ENCODE data around the gene FEZF1.
"Not testable (repeated sequence)": the region's sequence is repeated elsewhere in the genome, so short reads cannot be mapped to it uniquely, and the experiment has no call there.

The FEZF1 gene

DNA sequence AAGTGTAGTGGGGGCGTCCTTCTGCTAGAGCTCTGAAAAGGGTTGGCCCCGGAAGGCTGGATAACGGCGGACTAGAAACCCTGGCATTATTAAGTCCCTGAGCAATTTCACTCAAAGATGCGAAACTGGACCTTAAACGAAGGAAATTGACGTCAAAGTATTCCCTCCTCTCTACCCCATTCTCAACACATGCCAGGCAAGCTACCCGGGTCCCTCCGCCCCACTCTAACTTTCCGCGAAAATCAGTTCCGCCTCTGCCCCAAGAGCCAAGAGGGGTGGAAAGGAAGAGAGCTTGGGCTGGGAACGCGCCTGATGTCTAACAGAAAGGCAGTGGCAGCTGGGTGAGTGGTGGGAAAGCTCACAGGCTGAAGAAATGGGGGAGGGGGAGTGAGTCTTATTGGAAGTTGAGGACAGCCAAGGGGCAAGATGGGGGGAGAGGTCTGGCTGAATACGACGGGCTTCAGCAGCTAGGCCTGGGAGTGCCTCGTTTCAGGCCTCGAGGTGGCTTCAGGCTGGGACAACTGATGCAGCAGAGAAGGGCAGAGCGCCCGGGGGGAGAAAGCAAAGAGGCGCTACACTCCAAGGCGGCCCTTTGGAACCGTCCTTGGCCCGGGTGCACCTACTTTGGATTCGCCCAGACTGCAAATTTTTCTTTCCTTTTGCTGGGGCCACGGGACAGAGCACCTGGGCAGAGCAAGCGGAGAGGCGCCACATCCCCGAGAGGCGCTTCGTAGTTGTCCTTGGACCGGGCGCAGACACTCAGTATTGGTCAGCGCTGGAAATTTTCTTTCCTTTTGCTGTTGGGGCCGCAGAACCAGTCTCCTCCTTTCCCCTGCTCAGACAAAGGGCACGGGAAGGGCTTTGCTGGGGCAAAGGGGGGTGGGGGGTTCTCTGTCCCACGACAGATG, 2.0 kb upstream of the FEZF1 start:
- no peak for DNase-seq

- DNase-seq = no peak
Observed at GRCh38 chr7:122305475-122306319, 1.1 kb upstream of the FEZF1 start.

DNA sequence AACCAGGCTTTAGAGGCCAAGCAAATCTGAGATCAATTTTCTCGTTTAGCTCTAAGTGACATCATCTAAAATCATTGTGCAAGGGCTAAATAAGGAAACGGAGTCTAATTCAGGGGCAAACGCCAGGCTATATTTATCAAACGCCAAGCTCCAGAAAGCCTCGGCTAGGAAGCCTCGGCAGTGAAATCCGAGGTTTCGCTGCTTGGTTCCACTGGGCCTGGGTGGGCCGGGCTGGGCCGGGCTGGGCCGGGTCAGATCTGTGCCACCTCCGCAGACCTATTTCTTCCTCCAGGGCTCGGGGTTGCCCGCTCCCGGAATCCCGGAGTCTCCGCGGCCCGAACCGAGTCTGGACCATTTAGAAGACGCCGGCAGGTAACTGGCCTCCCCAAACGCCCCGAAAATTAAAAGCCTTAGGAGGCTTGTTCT, 459 bp upstream of the FEZF1 start:
- no peak for DNase-seq

DNA sequence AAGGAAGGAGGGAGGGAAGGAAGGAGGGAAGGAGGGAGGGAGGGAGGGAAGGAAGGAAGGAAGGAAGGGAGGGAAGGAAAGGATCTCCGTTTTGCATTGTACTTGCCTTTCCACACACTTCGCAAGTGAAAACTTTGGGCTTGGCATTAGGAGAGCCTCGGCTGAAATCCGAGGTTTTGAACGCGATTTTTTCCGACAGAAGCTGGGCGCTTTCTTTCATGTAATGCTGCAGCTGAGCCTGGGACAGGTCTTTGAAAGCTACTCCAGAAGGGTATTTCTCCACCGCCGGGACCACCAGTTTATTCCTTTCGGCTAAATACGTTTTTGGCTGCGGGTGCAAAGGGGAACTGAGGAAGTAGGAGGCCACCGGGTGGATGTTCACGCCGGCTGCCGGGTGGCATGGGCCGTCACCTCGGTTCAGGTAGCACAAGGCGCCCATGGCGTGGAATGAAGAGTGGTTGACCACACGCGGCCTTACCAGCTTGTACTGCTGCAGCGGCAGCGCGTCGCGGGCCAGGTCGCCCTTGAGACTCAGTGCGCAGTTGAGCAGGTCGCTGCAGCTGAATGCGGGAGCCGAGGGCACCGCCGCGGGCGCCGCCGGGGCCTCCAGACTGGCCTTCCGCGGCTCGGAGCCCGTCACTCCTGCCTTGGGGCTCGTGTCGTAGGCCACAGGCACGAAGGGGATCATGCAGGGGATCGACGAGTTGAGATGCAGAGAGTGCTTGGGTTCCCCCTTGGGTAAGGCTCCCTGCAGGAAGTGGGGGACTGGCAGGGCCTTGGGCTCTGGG, 825 bp downstream of the FEZF1 start:
- DNase-seq = no peak

GRCh38 chr7:122302761-122303530, 1.6 kb downstream of the FEZF1 start:
- DNase-seq = no peak

GRCh38 chr7:122301858-122302760, 2.4 kb downstream of the FEZF1 start:
- DNase-seq = no peak

GRCh38 chr7:122300956-122301833, 3.4 kb downstream of the FEZF1 start:
- no peak for DNase-seq

- DNase-seq = no peak
Observed at GRCh38 chr7:122300211-122300932, 4.2 kb downstream of the FEZF1 start.

GRCh38 chr7:122299624-122300210, 4.8 kb downstream of the FEZF1 start:
- DNase-seq = no peak

DNA sequence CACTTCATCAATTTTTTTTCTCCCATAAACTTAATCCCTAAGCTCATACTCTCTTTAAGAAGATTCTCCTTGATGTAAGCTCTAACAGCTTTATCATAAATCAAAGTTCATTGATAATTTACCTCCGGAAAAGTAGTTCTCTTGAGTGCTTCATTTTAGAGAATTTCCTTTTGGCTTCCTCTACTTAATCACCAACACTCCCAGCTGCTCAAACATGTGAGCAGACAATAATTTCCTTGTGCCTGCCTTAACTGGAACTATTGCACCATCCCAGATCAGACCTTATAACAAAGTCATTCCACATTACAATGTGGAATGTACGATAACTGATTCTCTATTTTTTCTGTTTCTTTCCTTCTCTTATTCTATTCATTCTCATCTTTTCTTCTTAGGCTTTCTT, 5.9 kb downstream of the FEZF1 start:
- DNase-seq = no peak

DNA sequence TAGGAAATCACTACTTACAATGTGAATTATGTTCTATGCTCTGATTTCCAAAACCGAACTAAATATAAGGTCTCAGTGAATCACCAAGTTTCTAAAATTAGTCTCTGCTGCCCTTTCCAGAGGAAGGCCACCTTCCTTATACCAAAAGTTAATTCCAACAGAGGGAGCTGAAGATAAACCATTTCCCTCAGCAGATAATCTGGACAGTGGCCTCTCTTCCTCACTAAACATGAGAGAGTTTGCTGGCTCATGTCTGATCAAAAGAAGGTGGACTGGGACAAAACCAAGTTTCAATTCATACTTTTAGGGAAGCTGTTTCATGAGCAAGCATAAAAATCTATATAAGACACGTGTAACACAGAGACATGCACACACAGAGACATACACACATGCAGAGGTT, 6.4 kb downstream of the FEZF1 start:
- no peak for DNase-seq

- no peak for DNase-seq
Observed at GRCh38 chr7:122291189-122291588, 13.4 kb downstream of the FEZF1 start.

DNA sequence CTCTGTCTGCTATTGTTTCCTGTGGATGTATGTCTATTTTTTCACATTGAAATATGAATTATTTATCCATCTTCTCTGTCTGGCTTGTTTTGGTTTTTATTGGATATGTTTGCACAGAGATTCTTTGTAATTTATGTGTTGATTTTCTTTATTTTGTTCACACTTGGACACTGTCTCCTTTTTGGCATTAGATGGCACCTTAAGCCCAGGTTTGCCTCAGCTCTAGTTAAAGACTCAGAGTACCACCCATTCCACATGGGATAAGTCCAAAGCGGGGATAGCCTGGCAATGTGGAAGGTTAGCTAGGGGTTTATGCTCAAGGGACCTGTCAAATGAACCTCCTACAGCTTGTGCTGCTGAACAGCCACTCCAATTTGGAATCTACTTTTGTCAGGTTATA, 14.1 kb downstream of the FEZF1 start:
- no peak for DNase-seq

- DNase-seq = no peak
Observed at GRCh38 chr7:122289426-122289825, 15.1 kb downstream of the FEZF1 start.

- not testable (repeated sequence) for DNase-seq
Observed at GRCh38 chr7:122284608-122285007, 19.9 kb downstream of the FEZF1 start.

GRCh38 chr7:122273117-122273516, 31.4 kb downstream of the FEZF1 start:
- no peak for DNase-seq

DNA sequence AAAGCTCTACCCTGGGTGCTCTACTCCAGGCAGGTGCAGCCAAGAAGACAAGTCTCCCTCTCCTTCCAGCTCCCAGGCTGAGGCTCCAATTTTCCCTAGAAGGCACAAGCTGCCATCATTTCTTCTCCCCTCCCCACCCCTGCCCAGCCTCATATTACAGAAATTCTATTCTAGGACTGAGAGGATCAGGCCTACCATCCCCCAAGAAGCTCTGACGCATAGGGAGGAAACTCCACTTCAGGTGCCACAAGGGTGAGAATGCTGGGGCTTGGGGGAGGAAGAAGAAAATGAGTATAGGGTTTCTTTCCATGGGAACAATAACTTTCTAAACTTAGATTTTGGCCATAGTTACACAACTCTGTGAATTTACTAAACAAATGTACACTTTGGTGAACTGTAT, 35.3 kb downstream of the FEZF1 start:
- no peak for DNase-seq

DNA sequence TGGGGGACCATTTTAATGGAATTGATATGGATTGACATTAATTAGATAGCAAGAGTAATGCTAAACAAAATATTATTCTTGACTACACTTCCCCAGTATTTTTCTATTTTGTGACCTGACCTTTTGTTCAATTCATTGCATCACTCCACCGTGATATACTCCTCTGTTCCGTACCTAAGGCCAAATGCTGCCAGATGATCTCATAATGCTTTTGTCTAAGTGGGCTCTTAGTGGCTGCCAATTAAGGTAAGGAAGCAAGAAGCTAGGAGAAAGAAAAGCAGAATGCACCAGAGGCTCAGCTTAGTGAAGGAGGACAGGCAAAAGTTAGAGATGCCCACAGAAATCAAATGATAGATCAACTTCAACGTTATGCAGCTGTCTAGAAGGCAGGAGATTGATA, 36.4 kb downstream of the FEZF1 start:
- no peak for DNase-seq

DNA sequence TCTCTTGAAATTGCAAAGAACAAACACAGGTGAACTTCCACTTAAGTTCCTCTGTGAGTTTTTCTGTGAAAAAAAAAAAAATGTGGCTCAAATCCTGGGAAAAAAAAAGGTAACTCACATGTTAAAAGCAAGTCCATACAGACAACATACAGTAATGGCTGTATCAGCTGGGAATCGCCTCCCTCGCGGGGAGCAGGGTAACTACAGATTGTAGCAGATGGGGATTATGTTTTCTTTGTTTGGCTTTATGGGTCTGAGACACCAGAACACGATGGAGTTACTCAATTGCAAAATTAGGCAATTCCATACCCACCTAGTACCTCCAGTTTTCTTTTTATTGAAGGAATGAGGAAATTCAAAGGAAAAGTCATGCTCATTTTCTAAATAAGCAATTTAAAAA, 42.3 kb downstream of the FEZF1 start:
- DNase-seq = no peak
